DOHH2 (cell line): Measurements from ENCODE around the gene DNMT3A.

Experiments used
- H3F3A ChIP-seq: fragments of 200-600 bp; sonication (generic), shearing (Covaris generic); 2 replicates; pipeline ENCODE4 v1.6.0; 2016; ENCODE audit warnings: antibody characterized with exemption, mild to moderate bottlenecking; ENCODE audit not compliant: control insufficient read depth, insufficient read depth
- H3K27ac ChIP-seq: fragments of 200-600 bp; sonication (generic); 2 replicates; pipeline ENCODE4 v1.5.1; 2014; ENCODE audit warnings: low read depth, mild to moderate bottlenecking, low read length, moderate library complexity
- H3K27me3 ChIP-seq: fragments of 200-600 bp; sonication (generic); 2 replicates; pipeline ENCODE4 v1.6.1; 2014; ENCODE audit warnings: mild to moderate bottlenecking, low read length, mixed read lengths; ENCODE audit not compliant: control insufficient read depth
- H3K36me3 ChIP-seq: fragments of 200-600 bp; sonication (generic); 2 replicates; pipeline ENCODE4 v1.6.1; 2014; ENCODE audit warnings: mild to moderate bottlenecking, low read length, moderate library complexity, mixed read lengths; ENCODE audit not compliant: control insufficient read depth
- H3K4me1 ChIP-seq: fragments of 200-600 bp; sonication (generic); 2 replicates; pipeline ENCODE4 v1.6.1; 2014; ENCODE audit warnings: mild to moderate bottlenecking, low read length, mixed read lengths; ENCODE audit not compliant: control insufficient read depth
- H3K4me2 ChIP-seq: fragments of 200-600 bp; sonication (generic); 2 replicates; pipeline ENCODE4 v1.6.0; 2014; ENCODE audit warnings: mild to moderate bottlenecking, low read length, moderate library complexity
- H3K4me3 ChIP-seq: fragments of 200-600 bp; sonication (generic); 2 replicates; pipeline ENCODE4 v1.5.1; 2014; ENCODE audit warnings: mild to moderate bottlenecking, low read length, mixed read lengths
- H3K79me2 ChIP-seq: fragments of 200-600 bp; sonication (generic); 2 replicates; pipeline ENCODE4 v1.6.1; 2014; ENCODE audit warnings: mild to moderate bottlenecking, low read length, mixed read lengths; ENCODE audit not compliant: control insufficient read depth
- H3K9me2 ChIP-seq: fragments of 200-600 bp; sonication (generic); replicated peaks from 2 replicates; pipeline ENCODE4 v1.6.1; 2014; ENCODE audit warnings: mild to moderate bottlenecking, low read length, mixed read lengths; ENCODE audit not compliant: control insufficient read depth
- H3K9me3 ChIP-seq: fragments of 200-600 bp; sonication (generic); 2 replicates; pipeline ENCODE4 v1.6.1; 2014; ENCODE audit warnings: antibody characterized with exemption, low read length, mixed read lengths; ENCODE audit not compliant: control insufficient read depth, insufficient read depth
- H4K20me1 ChIP-seq: fragments of 200-600 bp; sonication (generic); 2 replicates; pipeline ENCODE4 v1.6.0; 2014; ENCODE audit warnings: low read depth, mild to moderate bottlenecking, antibody characterized with exemption, low read length, moderate library complexity; ENCODE audit not compliant: control insufficient read depth, insufficient read depth
- CTCF ChIP-seq: fragments of 200-600 bp; sonication (generic); IDR thresholded peaks from one replicate; pipeline ENCODE4 v1.5.1; 2014; ENCODE audit warnings: antibody characterized with exemption, mild to moderate bottlenecking, low read depth, low read length; ENCODE audit not compliant: poor library complexity, severe bottlenecking
- EZH2phosphoT487 ChIP-seq: fragments of 200-600 bp; sonication (generic); IDR thresholded peaks from 2 replicates; pipeline ENCODE4 v1.6.1; 2017; ENCODE audit warnings: borderline replicate concordance, mild to moderate bottlenecking, antibody characterized with exemption, low read length, moderate library complexity, mixed read lengths

The DNMT3A gene

GRCh38 chr2:25293145-25293544, 48.6 kb downstream of the DNMT3A start:
- no peaks in the 10 kb centered on the region for H3K27me3 ChIP-seq
- H3K4me3 ChIP-seq: no peak overlapping the region
- TF ChIP-seq CTCF: no peak
- H3K9me3 ChIP-seq: no peaks in the 10 kb centered on the region
- H3F3A ChIP-seq: peaks cover 4% of the 10 kb centered on the region; the same call in 1 of the 2 replicates
- H4K20me1 ChIP-seq: no peaks in the 10 kb centered on the region
- no peaks in the 10 kb centered on the region for H3K79me2 ChIP-seq
- H3K9me2 ChIP-seq: no peaks in the 10 kb centered on the region
- no peaks in the 10 kb centered on the region for H3K36me3 ChIP-seq
- H3K27ac ChIP-seq: no peak overlapping the region
- H3K4me2 ChIP-seq: no peak overlapping the region
- peaks cover 32% of the 10 kb centered on the region for H3K4me1 ChIP-seq

- no peaks in the 10 kb centered on the region for H4K20me1 ChIP-seq
- H3K27ac ChIP-seq: no peak overlapping the region
- peaks cover 4% of the 10 kb centered on the region; the same call in 1 of the 2 replicates for H3F3A ChIP-seq
- H3K4me1 ChIP-seq: peaks cover 32% of the 10 kb centered on the region
- H3K27me3 ChIP-seq: no peaks in the 10 kb centered on the region
- no peaks in the 10 kb centered on the region for H3K36me3 ChIP-seq
- H3K4me3 ChIP-seq: no peak overlapping the region
- no peaks in the 10 kb centered on the region for H3K79me2 ChIP-seq
- H3K9me3 ChIP-seq: no peaks in the 10 kb centered on the region
- TF ChIP-seq CTCF: no peak
- TF ChIP-seq EZH2phosphoT487: no peak
- H3K4me2 ChIP-seq: no peak overlapping the region
- no peaks in the 10 kb centered on the region for H3K9me2 ChIP-seq
These were observed 49.3 kb downstream of the DNMT3A start for GRCh38 chr2:25292408-25292807.

- Histone ChIP-seq H3K4me2 (no peak overlapping the region), H3K27me3 (no peaks in the 10 kb centered on the region), H4K20me1 (no peaks in the 10 kb centered on the region), H3K4me3 (no peak overlapping the region), H3K4me1 (peaks cover 35% of the 10 kb centered on the region), H3F3A (peaks cover 4% of the 10 kb centered on the region; the same call in 1 of the 2 replicates), H3K9me2 (no peaks in the 10 kb centered on the region), H3K36me3 (no peaks in the 10 kb centered on the region), H3K27ac (no peak overlapping the region), H3K9me3 (no peaks in the 10 kb centered on the region), H3K79me2 (no peaks in the 10 kb centered on the region)
- TF ChIP-seq CTCF: no peak
- TF ChIP-seq EZH2phosphoT487: no peak
These were observed 50.8 kb downstream of the DNMT3A start for GRCh38 chr2:25290811-25291495.
